HG03342 (cell line): ENCODE results near the gene CADPS.

Experiments used
- ATAC-seq: cut with Tn5 transposase; IDR thresholded peaks from one replicate; pipeline ENCODE4 v1.9.1; 2021; ENCODE audit warnings: mild to moderate bottlenecking, moderate library complexity; ENCODE audit not compliant: unreplicated experiment

Gene CADPS

DNA sequence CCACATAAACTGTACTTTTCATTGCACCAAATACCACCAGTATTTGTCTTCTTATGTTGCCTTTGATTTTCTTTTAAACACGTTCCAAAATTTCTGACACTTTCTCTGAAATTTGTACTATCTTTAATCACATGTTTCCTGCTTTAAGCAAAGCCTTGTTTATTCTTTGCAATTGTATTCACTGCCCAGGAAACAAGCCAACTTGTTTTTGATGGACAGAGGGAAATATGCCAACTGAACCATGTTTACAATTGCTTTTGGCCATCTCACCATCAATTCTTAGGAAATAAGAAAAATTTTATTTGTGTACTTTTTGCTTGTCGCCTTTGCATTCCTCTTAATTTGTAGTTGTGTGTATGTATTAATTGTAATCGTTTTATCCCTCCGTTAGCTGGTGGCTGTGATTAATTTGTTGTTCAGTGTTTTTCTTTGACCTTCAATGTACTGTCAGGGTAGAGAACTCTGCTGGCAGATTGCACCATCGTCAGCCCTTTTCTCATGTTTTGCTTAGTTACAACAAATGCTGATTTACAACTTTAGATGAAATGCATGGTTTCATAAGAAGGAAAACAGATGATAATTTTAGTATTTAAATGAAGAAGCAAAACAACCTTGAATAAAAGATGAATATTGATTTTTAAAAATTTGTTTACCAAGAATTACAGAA lies 482.5 kb downstream of the CADPS start:
- no peak for ATAC-seq

DNA sequence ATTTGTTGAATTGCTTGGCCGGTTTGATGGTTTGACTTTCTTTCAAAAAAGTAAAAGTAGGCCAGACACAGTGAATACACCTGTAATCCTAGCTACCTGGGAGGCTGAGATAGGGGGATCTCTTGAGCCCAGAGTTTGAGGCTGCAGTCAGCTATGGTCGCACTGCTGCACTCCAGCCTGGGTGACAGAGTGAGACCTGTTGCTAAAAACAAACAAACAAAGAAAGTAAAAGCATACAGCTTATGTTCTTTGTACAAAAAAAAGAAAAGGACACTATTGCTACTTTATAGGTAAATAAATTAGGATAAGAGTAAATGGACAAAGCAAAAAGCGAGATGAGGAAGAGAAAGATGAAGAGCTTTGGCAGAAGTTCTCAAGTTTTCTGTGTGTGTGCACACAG lies 488.0 kb downstream of the CADPS start:
- no peak for ATAC-seq

DNA sequence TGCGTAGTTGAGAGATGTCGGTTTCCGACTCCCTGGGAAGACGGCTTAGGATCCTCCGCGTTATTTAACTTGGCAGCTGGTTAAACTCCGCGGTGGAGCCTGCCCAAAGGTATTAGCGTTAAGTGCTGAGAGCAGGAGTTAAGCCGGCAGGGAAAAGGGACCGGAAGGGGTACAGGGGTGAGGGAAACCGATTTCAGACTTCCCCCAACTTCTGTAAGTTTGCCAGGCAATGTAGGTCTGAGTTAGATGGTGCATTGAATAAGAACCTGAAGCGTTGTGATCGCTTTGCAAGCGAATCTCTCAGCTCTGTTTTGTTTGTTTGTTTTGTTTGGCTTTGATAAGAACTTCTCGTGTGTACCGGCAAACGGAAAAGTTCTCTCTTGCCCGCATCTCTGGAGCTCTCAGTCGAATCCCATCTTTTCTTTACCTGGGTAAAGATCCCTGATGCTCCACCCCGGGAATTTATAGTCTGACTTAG lies 495.9 kb downstream of the CADPS start:
- ATAC-seq, result no peak

DNA sequence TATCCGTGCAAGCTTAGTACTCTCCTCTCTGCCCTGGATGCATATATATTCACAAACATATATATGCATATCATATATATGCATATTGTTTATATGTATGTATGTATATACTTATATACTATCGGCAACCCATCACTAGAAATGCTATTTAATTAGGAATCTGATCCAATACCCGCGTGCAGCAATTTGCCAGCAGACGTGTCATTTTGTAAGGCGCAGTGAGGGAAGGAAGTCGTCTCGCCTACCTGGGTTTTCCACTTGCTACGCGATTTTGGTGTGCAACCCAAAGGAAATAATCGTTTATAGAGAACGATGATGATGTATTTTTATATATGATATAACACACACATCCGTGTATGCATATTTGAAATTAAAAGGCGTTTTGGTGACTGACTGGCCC lies 496.3 kb downstream of the CADPS start:
- no peak for ATAC-seq

DNA sequence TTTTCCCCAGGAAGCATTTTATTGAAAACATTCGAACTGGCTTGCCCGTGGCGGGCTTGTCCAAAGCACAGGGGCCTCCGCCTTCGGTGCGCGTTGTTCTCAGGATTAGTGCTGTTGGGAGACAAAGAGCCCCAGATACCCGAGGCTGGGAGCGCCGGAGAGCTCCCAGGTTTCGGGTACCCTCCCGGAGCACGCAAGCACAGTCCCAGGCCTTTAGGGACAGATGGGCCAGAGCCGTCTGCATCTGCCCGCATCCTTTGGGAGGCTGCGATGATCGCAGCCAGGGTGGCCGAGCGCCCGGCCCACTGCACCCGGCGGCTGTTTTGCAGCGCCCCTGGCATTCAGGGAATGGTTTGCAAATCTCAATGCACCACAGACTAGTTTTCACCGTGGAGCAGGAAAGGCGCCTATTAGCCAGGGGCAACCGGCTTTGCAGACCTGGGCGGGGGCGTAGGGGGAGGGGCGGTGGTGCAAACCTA lies 496.9 kb downstream of the CADPS start:
- no peak for ATAC-seq

DNA sequence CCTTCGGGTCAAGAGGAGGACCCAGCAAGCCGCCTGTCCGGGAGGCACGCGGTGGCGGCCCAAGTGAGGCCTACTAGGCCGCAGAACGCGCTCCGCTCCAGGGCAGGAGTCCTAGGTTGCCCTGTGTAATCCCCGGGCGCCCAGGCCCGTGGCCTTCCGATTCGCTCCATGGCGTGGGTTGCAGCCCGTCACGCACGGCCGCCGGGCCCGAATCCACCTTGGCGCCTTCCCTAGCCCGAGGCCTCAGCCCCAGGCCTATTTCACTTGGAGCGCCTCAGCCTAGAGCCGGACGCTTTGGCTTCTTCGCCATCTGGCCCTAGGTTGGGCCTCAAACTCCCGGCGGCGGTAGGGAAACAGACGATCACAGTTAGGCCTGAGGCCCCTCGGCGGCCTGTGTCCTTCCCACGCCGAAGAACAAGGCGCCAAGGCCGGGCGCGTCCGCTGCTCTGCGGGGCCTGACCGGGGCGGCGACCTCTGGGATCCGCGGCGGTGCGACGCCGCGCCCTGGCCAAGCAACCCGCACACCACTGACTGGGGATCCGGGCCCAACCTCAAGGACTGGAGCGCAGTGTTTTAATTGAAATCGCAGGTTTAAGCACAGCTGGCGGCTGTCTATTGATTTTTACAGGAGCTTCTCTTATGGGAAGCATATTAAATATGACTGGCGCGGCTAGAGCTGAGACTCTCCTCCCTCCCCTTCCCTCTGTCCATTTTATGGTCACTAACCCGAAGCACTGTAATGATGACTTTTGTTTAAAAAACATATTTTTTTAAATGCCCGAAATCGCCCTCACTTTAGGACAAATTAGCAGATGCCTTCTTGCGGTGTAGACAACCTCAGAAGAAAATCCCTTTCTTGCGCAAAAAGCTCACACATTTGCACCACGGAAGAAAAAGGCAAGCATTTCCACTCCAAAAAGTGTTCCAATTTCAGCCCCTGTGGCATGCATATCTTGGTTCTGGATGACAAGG lies 498.0 kb downstream of the CADPS start:
- ATAC-seq, result no peak

DNA sequence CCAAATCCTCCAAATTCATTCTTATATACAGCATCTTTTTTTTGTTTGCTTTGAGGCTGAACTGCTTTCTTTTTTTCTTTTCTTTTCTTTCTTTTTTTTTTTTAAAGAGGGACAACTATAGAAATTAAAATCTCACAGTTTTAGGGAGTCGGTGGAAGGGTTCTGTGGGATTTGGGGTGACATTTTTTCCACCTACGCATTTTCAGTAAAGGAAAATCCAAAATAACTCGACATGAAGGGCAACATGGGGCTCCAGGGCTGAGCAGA lies 498.8 kb downstream of the CADPS start:
- ATAC-seq, result no peak

DNA sequence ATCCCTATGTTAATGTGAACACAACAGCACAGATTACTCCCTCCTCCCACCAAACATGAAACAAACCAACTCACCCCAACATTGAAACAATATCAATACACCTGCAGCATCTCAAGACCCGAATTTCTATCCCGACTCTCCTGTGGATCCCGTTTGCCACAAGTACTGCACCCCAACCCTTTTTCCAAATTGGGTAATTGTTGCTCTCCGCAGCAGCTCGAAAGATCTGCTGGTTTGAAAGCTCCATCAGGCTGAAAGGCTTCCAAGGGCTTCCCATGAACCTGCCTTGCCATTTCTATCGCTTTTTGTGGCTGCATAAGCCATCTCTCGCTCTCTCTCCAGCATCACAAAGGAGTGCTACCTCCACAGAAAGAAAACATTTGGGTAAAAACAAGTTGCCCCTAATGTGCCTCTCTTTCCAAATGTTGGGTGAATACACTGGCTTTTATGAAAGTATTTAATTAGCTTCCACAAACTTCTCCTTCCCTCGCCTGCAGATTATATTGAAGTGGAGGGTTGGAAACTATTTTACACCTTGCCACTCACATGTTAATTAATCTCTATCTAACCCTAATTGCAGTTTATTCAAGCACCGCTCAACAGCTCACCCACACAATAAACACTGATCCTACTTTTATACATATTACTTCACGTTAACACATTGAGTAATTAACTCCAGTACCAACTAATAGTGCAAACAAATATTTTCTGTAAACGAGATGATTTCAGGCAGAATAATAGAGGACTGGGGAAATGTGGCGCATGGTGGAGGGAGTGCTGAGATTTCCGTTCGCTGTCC lies 499.4 kb downstream of the CADPS start:
- ATAC-seq, result no peak

DNA sequence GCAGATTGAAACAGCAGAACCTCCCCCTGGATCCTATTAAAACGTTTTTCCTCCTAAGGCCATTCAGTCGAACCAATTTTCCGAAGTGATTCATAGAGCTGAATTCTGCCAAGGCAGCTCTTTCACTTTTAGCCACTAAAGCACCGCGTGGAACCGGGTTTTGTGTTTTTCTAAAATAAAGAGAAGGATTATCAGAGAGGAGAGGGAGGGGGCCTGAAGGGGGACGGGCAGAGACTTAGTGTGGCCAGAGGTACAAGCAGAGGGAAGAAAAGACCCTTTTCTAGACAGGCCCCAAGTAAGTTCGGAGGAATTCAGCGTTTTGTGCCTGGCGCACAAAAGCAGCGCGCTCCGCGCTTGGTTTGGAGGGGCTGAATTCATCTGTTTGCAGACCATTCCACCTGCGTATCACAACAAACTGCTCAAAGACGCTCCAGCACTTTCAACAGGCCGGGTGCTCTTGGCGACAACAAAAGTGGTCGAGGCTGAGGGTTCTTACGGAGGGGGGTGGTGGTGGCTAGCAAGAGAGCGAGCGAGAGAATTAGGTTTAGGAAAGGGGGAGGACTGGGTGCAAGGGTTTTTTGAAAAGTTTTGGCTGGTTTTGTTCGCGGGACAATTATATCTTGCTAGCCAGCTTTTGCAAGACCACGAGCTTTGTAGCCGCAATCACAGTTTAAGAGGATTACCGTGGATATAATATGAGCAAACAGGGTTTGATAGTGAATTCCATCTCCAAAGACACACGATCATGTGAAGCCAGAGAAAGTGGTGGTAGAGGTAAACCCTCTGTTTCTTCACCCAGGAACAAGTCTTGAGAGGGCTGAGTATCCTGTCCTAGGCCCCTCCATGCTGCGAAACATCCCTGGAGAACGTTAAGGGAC lies 500.6 kb downstream of the CADPS start:
- no peak for ATAC-seq

DNA sequence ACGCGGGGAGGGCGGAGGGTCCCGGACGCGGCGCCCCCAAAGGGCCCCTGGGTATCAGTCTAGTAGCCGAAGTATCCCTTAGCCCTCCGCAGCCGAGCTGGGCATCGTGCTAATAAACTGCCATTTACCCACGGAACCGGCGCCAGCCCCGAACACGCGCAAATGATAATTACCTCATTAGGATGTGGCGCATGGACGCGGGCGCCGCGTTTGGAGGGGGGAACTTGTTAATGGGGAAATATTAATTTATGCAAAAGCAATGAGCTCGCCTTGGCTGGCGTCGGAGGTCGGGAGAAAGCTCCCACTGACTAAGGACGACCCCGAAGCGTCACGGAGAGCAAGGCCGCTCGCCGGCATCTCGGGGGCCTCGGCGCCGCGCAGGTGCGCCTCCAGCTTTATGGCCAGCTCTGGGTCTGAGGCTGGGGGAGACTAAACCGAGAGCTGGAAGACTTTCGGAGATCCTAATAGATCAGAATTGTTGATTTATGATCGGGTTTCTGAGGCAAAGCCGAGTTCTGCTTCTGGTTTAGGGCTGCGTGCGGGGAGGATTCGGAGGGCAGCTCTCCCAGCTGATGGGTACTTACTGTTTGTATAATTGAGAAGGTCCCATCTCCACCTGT lies 501.4 kb downstream of the CADPS start:
- ATAC-seq, result no peak

DNA sequence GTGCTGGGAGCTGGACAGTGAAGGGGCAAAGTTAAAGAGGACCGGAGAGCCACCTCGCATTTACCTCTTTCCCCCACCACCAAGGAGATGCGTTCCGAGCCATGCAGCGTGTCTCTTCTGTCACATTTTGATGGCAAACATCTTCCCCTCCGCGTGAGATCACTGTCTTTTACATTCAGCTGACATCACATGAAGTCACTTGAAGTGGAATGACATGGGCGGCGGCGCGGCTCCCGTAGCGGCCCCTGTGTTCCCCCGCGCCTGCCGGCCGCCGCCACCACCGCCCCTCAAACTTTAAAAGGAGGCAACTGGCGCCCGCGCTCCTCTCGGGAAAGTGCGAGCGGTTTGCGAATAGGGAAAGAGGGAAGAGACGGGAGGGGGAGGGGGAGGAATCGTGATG lies 502.0 kb downstream of the CADPS start, which contains the start of gene FEZF2:
Gene FEZF2 (minus strand): TSS at position 336 of the 400 bp plus-strand sequence. CDS start 682 bp downstream, outside the sequence.
- no peak for ATAC-seq

DNA sequence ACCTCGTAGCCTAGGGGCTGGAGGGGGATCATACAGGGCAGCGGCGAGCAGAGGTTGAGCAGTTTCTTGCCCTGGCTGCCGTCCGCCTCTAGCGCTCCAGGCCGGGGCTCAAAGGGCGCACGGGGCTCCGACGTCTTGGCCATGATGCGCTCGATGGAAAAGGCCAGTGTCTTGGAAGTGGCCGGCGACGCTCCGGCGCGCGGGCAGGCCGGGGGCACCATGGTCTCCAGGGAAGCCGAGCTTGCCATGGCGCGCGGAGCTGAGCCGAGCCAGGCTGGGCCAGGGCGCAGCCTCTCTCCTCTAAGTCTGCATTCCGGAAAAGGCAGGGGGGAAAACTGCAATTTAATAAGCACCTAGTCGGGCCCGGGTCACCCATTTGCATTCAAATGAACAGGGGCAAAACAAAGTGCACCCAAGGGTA lies 502.6 kb downstream of the CADPS start:
- ATAC-seq, result no peak

DNA sequence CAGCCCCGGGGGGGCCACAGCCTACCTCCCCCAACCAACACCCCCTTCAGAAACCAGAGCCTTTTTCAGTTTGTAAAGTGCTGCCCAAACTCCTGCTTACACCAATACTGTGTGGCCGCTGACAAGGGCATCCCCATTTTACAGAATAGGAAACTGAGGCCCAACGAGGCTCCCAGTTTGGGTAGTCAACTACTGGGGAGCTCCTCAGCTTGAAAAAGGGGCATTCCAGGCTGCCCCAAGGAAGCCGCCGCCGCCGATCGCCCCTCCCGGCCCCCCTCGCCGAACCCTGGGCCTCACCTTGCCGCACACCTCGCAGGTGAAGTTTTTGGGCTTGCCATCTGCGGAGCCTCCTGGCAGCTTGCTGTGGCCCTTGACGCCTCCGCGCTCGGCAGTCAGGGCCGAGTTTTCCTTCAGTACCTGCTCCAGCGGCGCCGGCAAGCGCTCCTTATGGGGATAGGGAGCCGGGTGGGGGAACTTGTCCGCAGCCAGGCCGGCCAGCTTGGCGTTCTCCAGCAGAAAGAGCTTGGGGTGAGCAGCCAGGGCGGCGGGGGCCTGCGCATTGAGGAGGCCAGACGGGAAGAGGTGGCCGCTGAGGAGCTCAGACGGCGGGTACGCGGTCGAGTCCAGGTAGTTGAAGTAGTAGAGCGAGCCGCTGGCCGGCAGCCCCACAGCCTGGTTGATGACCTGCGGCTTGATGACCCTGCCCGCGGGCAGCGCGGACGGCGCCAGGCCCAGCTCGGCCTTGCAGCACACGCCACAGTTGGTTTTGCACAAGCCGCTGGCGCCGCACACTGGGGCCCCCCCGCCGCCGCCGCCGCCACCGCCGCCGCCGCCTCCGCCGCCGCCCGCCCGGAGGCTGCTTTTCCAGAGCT lies 503.3 kb downstream of the CADPS start:
- ATAC-seq, result no peak

DNA sequence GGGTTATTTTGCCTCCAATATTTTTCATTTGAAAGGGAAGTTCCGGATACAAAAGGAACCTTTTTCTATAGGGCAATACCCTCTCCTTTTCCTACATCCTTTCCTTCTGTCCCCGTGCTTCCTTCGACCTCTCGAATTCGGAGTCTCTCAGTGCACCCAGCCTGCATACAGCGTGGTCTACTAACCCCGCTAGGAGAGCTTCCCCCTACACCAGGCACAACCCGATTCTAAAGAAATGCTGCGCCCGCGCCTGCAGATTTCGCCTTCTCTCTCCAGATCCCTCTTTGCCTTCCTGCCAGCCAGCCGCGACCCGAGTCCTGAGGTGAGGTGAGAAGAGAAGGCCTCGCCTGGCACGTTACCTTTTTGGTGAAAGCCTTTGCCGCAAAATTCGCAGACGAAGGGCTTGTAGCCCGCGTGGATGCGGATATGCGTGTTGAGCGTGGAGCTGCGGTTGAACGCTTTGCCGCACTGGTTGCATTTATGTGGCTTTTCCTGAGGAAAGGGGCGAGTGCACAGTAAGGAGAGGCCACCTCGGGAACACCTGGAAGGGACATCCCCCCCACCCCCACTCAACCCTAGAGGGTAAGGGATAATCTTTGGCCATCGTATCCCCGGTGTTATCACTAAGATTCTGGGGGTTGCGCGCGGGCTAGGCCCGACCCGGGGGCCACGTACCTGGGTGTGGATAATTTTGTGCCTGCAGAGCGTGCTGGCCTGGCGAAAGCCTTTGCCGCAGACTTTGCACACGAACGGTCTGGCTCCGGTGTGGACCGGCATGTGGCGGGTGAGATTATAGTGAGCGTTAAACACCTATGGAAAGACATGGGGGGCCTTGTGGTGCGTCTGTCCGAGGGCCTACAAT lies 504.1 kb downstream of the CADPS start:
- ATAC-seq, result no peak

DNA sequence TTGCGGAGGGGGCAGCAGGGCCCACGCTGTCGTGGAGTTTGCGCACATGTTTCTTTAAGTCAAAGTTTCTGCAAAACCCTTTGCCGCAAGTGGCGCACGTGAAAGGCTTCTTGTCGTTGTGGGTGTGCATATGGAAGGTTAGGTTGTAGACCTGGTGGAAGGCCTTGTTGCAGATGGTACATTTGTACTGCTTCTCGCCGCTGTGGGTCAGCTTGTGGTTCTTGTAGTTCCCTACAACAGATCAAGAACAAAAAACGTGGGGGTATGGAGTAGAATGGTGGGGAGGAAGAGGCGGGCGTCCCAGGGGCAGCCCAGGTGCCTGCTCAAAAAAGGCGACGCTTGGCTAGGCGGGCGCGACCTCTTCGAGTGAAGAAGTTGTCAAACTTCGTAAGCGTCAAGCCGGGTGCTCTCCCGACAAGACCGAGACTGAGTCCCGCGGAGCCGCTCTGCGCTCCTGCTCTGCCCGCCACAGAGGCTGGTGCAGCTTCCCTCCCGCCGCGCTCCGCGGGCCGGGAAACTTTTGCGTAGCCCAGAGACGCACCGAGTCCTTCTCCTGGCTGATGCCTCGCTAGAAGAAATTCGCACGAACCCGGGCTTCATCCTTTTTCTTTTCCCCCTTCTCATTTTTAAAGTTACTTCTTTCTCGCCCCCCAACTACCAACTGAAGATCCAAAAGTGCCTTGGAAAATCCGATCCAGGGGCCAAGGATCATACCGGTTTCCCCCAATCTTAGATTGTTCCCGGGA lies 504.9 kb downstream of the CADPS start:
- ATAC-seq, result no peak

DNA sequence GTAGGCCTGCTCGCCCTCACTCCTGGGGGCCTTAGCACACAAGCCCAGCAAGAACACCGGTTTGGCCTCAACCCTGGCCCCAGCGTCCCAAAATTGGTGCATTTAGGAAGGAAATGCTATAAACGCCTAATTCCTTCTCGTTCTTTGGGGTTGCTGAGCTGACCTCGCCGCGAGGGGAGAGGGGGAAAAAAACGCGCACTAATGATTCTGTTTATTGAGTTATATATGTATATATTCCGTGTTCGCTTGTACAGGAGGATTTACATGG lies 505.8 kb downstream of the CADPS start:
- ATAC-seq, result no peak

DNA sequence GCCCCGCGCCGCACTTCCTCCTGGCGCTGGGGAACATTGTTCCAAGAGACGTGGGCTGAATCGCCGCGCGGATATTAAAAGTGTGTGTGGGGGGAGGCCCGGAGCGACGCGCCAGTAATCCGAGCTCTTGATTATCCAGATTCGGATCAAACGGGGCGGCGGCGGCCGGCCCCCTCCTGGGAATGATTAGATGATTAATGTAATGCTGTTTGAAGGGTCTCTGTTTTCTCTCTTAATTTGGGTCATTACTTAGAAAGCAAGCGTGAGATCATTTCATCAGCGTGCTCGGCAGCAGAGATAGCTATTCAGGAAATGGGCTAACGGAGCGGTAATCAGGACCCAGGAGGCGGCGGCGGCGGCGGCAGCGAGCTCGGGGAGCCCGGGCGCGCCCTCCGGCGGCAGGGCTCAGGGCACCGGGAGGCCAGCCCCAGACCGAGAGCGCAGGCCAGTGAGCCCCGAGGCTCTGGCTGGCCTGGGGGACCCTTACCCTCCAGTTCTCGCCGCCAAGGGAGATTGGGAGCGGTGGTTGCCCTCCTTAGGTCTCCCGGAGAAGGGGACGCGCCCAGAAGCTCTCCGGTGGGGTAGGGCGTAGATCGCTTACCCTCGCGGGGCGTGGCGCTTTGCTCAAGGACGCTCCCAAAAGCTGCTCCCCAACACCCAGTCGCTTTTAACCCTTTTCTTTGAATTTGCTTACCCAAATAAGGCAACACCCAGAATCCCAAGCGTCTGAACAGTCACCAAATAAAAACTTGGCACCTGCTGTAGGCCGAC lies 506.3 kb downstream of the CADPS start:
- no peak for ATAC-seq
